SK-N-SH (cell line): Measurements from ENCODE around the gene LMNB1. TPM values are rescaled to one million over a fixed set of nuclear protein-coding genes. Genes with fewer than 3 reads are reported as not detected.

Source experiments
- CTCF ChIA-PET: fragments of 300-600, 350-600 bp; formaldehyde crosslinking; extraction: SDS; loops from one replicate; lab custom pipeline; 2021; lab: Yijun Ruan, JAX
- POLR2A ChIA-PET: fragments of 350-600 bp; sonication (Branson Sonifier 250); formaldehyde crosslinking; extraction: SDS; loops from one replicate; lab custom pipeline; 2020; ENCODE audit warnings: antibody characterized with exemption, inconsistent platforms; lab: Yijun Ruan, JAX
- DNase-seq: peaks from one replicate; pipeline ENCODE4 v3.0.0; 2012
- H2AFZ ChIP-seq: fragments of 200-600 bp; sonication (generic); 2 replicates; pipeline ENCODE4 v1.8.1; 2016; ENCODE audit warnings: antibody characterized with exemption, mild to moderate bottlenecking, low read depth
- H3F3A ChIP-seq: fragments of 200-600 bp; sonication (generic); replicated peaks from 2 replicates; pipeline ENCODE3; 2016; ENCODE audit warnings: antibody characterized with exemption, mild to moderate bottlenecking; ENCODE audit not compliant: insufficient read depth
- H3K27ac ChIP-seq, 2 experiments: fragments of 200-500 bp in 1 of 2; fragments of 200-600 bp in 1 of 2; sonication (Bioruptor generic) in 1 of 2; sonication (generic), shearing (Covaris generic) in 1 of 2; 2 replicates each; pipeline versions ENCODE4 v1.5.1 to v1.6.1; 2014 to 2016; ENCODE audit warnings: low read depth in 2 of 2, inconsistent platforms in 1 of 2, low read length in 1 of 2, mild to moderate bottlenecking in 1 of 2, mixed read lengths in 1 of 2
- H3K27me3 ChIP-seq: fragments of 200-600 bp; sonication (generic), shearing (Covaris generic); 2 replicates; pipeline ENCODE4 v1.6.1; 2016; ENCODE audit warnings: mixed run types; ENCODE audit not compliant: insufficient read depth
- H3K36me3 ChIP-seq, 2 experiments: fragments of 200-500 bp in 1 of 2; fragments of 200-600 bp in 1 of 2; sonication (Bioruptor generic) in 1 of 2; sonication (generic) in 1 of 2; replicated peaks in 1 of 2; 2 replicates each; pipeline versions ENCODE3 to v1.5.1; 2014 to 2016; ENCODE audit warnings: low read length in 1 of 2, mild to moderate bottlenecking in 1 of 2; ENCODE audit not compliant: insufficient read depth in 2 of 2, control insufficient read depth in 1 of 2
- H3K4me1 ChIP-seq, 2 experiments: fragments of 200-500 bp in 1 of 2; fragments of 200-600 bp in 1 of 2; sonication (Bioruptor generic) in 1 of 2; sonication (generic), shearing (Covaris generic) in 1 of 2; 2 replicates each; pipeline versions ENCODE4 v1.5.1 to v1.6.1; 2014 to 2016; ENCODE audit warnings: low read depth in 1 of 2, low read length in 1 of 2, mixed run types in 1 of 2; ENCODE audit not compliant: insufficient read depth in 2 of 2, control insufficient read depth in 1 of 2
- H3K4me2 ChIP-seq: fragments of 200-600 bp; sonication (generic), shearing (Covaris generic); 2 replicates; pipeline ENCODE4 v1.6.1; 2017; ENCODE audit warnings: mixed run types
- H3K4me3 ChIP-seq, 2 experiments: fragments of 200-500 bp in 1 of 2; fragments of 200-600 bp in 1 of 2; sonication (Bioruptor generic) in 1 of 2; sonication (generic), shearing (Covaris generic) in 1 of 2; 2 replicates each; pipeline versions ENCODE4 v1.5.1 to v1.8.1; 2014 to 2016; ENCODE audit warnings: low read depth in 2 of 2, inconsistent platforms in 1 of 2, low read length in 1 of 2, mild to moderate bottlenecking in 1 of 2, mixed read lengths in 1 of 2, moderate library complexity in 1 of 2
- H3K79me2 ChIP-seq: fragments of 200-600 bp; sonication (generic); 2 replicates; pipeline ENCODE4 v1.8.1; 2017; ENCODE audit warnings: mild to moderate bottlenecking; ENCODE audit not compliant: insufficient read depth
- H3K9ac ChIP-seq: fragments of 200-600 bp; sonication (generic); 2 replicates; pipeline ENCODE4 v1.6.1; 2017; ENCODE audit warnings: mixed run types
- H3K9me2 ChIP-seq: fragments of 200-600 bp; sonication (generic); 2 replicates; pipeline ENCODE4 v1.6.1; 2017; ENCODE audit warnings: mixed run types
- H3K9me3 ChIP-seq: fragments of 200-600 bp; sonication (generic); 2 replicates; pipeline ENCODE4 v1.6.1; 2017; ENCODE audit warnings: mixed run types, mild to moderate bottlenecking, moderate library complexity
- H4K20me1 ChIP-seq: fragments of 200-600 bp; sonication (generic); 2 replicates; pipeline ENCODE4 v1.6.1; 2017; ENCODE audit warnings: mild to moderate bottlenecking, mixed run types; ENCODE audit not compliant: insufficient read depth
- EZH2phosphoT487 ChIP-seq: fragments of 200-600 bp; sonication (generic); IDR thresholded peaks from 2 replicates; pipeline ENCODE4 v1.6.1; 2017; ENCODE audit warnings: low read depth, mixed run types, mild to moderate bottlenecking, antibody characterized with exemption, moderate library complexity, borderline replicate concordance
- FOXJ3 ChIP-seq: sonication (generic); formaldehyde crosslinking; IDR thresholded peaks from 2 replicates; pipeline ENCODE4 v1.5.1; 2020; ENCODE audit warnings: mild to moderate bottlenecking, missing genetic modification reagents
- GABPA ChIP-seq: IDR thresholded peaks from 2 replicates; pipeline ENCODE4 v1.4.0; 2012; ENCODE audit warnings: low read depth, mild to moderate bottlenecking
- GATA2 ChIP-seq: sonication (generic); formaldehyde crosslinking; IDR thresholded peaks from 2 replicates; pipeline ENCODE4 v1.5.0; 2020; ENCODE audit warnings: mild to moderate bottlenecking, missing genetic modification reagents
- JUND ChIP-seq: IDR thresholded peaks from 2 replicates; pipeline ENCODE4 v1.4.0; 2012
- MEF2A ChIP-seq: IDR thresholded peaks from 2 replicates; pipeline ENCODE4 v1.4.0; 2012; ENCODE audit warnings: low read depth, borderline replicate concordance
- NFIC ChIP-seq: IDR thresholded peaks from 2 replicates; pipeline ENCODE4 v1.4.0; 2012; ENCODE audit warnings: borderline replicate concordance
- POLR2AphosphoS5 ChIP-seq: IDR thresholded peaks from 2 replicates; pipeline ENCODE4 v1.6.1; 2012; ENCODE audit warnings: low read depth, low read length
- RCOR1 ChIP-seq: fragments of 150-350 bp; IDR thresholded peaks from 2 replicates; pipeline ENCODE4 v1.6.1; 2017; ENCODE audit warnings: antibody characterized with exemption, low read length
- RFX5 ChIP-seq: IDR thresholded peaks from 2 replicates; pipeline ENCODE4 v1.6.1; 2012; ENCODE audit warnings: mild to moderate bottlenecking, improper control_type of control experiment, low read length
- RXRA ChIP-seq: IDR thresholded peaks from 2 replicates; pipeline ENCODE4 v1.4.0; 2012; ENCODE audit warnings: low read depth, mild to moderate bottlenecking, borderline replicate concordance
- SIN3A ChIP-seq: IDR thresholded peaks from 2 replicates; pipeline ENCODE4 v1.6.1; 2012; ENCODE audit warnings: low read depth, mild to moderate bottlenecking, low read length, moderate library complexity, borderline replicate concordance
- SMC3 ChIP-seq: IDR thresholded peaks from 2 replicates; pipeline ENCODE4 v1.6.1; 2012; ENCODE audit warnings: low read depth, low read length, improper control_type of control experiment
- TEAD4 ChIP-seq: IDR thresholded peaks from 2 replicates; pipeline ENCODE4 v1.4.0; 2012; ENCODE audit warnings: mild to moderate bottlenecking, borderline replicate concordance; ENCODE audit not compliant: insufficient read depth
- YY1 ChIP-seq: IDR thresholded peaks from 2 replicates; pipeline ENCODE4 v1.4.0; 2012; ENCODE audit warnings: low read depth, mild to moderate bottlenecking
- WGBS: methylation state at CpG from one replicate; pipeline ENCODE4 v1.1.6; 2017; ENCODE audit warnings: low lambda C conversion rate; 5-methylcytosine and 5-hydroxymethylcytosine counted together
- polyA plus RNA-seq, 3 experiments: library from polyadenylated mRNA; depleted of rRNA; stranded (reverse); fragments of >200 nt; gene quantifications; 2 replicates each; pipeline ENCODE4 v1.2.3, GENCODE V29; 2012
- TF ChIP-seq, protein P1 (sequence below): IDR thresholded peaks from 2 replicates; pipeline ENCODE4 v1.4.0; 2012; ENCODE audit warnings: low read depth
- TF ChIP-seq, protein P2 (sequence below): fragments of 200-600 bp; sonication (generic); IDR thresholded peaks from 2 replicates; pipeline ENCODE4 v1.6.1; 2017; ENCODE audit warnings: antibody characterized with exemption, mild to moderate bottlenecking, moderate library complexity
- TF ChIP-seq, protein P3 (sequence below): fragments of 150-350 bp; IDR thresholded peaks from 2 replicates; pipeline ENCODE4 v1.6.1; 2016; ENCODE audit warnings: mild to moderate bottlenecking, low read depth, low read length
- TF ChIP-seq, protein P4 (sequence below): IDR thresholded peaks from 2 replicates; pipeline ENCODE4 v1.4.0; 2012; ENCODE audit warnings: low read depth, borderline replicate concordance

The LMNB1 gene
- polyA plus RNA-seq, 1 of the 3 experiments (the other 2 are of a cell fraction): 34.9 TPM

- Histone ChIP-seq H4K20me1 (no peaks in the 10 kb centered on the region), H3K79me2 (no peaks in the 10 kb centered on the region), H3K4me3 (no peak overlapping the region), H3K4me1 (peaks cover 3% of the 10 kb centered on the region in 2 experiments; a peak in 2 of 4 replicates), H3K27me3 (no peaks in the 10 kb centered on the region), H3K36me3 (peaks cover 0 to 2% of the 10 kb centered on the region in 2 experiments), H3F3A (peaks cover 9% of the 10 kb centered on the region), H3K4me2 (peak overlapping the region; percentile 35), H3K9me2 (no peaks in the 10 kb centered on the region), H3K9ac (no peak overlapping the region), H3K9me3 (no peaks in the 10 kb centered on the region), H3K27ac (peak overlapping the region; percentile 16 to 42; a peak in 2 of 4 replicates), H2AFZ (no peak overlapping the region)
- CTCF ChIA-PET: interaction anchor here (1.2 kb wide), 1 partner anchor 35 kb away, joined by 3 read pairs; no protein-coding TSS in a partner anchor
- WGBS: 73% methylated on average over 2 of the region's 2 CpGs
- TF ChIP-seq GABPA (no peak), SIN3A (no peak), FOXJ3 (CRISPR knock-in tag) (no peak), YY1 (no peak), RCOR1 (no peak), SMC3 (no peak), NFIC (no peak), RFX5 (no peak), MEF2A (no peak)
- TF ChIP-seq, protein P1, sequence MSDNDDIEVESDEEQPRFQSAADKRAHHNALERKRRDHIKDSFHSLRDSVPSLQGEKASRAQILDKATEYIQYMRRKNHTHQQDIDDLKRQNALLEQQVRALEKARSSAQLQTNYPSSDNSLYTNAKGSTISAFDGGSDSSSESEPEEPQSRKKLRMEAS: no peak
- TF ChIP-seq, protein P2, sequence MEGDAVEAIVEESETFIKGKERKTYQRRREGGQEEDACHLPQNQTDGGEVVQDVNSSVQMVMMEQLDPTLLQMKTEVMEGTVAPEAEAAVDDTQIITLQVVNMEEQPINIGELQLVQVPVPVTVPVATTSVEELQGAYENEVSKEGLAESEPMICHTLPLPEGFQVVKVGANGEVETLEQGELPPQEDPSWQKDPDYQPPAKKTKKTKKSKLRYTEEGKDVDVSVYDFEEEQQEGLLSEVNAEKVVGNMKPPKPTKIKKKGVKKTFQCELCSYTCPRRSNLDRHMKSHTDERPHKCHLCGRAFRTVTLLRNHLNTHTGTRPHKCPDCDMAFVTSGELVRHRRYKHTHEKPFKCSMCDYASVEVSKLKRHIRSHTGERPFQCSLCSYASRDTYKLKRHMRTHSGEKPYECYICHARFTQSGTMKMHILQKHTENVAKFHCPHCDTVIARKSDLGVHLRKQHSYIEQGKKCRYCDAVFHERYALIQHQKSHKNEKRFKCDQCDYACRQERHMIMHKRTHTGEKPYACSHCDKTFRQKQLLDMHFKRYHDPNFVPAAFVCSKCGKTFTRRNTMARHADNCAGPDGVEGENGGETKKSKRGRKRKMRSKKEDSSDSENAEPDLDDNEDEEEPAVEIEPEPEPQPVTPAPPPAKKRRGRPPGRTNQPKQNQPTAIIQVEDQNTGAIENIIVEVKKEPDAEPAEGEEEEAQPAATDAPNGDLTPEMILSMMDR: no peak
- TF ChIP-seq, protein P3, sequence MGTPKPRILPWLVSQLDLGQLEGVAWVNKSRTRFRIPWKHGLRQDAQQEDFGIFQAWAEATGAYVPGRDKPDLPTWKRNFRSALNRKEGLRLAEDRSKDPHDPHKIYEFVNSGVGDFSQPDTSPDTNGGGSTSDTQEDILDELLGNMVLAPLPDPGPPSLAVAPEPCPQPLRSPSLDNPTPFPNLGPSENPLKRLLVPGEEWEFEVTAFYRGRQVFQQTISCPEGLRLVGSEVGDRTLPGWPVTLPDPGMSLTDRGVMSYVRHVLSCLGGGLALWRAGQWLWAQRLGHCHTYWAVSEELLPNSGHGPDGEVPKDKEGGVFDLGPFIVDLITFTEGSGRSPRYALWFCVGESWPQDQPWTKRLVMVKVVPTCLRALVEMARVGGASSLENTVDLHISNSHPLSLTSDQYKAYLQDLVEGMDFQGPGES: no peak
- POLR2A ChIA-PET: no interaction called here
- no peak for DNase-seq
These were observed 106.8 kb downstream of the LMNB1 start for GRCh38 chr5:126883564-126884245.

DNA sequence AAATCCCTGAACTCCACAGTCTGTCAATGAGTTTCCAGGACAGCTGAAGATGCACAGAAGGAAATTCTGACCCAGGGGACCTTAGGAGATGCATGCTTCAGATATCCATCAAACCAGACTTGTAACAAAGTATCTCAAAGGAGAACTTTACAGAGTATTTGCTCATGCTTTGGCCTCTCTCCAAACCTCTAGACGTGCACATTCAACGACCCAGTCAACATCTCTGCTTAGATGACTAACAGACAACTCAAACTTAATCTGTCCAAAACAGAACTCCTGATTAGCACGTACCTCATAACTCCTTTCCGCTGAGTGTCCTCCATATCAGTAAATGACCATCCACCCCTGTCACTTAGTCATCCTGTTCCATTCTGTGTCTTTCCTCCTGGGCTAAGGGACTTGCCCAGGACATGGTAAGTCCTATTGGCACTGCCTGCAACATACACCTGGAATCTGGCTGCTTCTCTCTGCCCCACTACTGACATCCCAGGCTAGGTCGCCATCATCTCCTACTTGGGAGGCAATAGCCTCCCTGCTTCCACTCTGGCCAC lies 107.4 kb downstream of the LMNB1 start:
- Histone ChIP-seq H3K4me1 (peaks cover 3% of the 10 kb centered on the region in 2 experiments; a peak in 2 of 4 replicates), H3K4me3 (no peak overlapping the region), H3K79me2 (no peaks in the 10 kb centered on the region), H3K27me3 (no peaks in the 10 kb centered on the region), H2AFZ (no peak overlapping the region), H3K36me3 (no peaks in the 10 kb centered on the region), H3K9me2 (no peaks in the 10 kb centered on the region), H3K9ac (no peak overlapping the region), H4K20me1 (no peaks in the 10 kb centered on the region), H3K9me3 (no peaks in the 10 kb centered on the region), H3K4me2 (peak overlapping the region; percentile 35), H3F3A (peaks cover 9% of the 10 kb centered on the region), H3K27ac (peak overlapping the region in 1 of 2 experiments; percentile 42; a peak in 2 of 4 replicates)
- DNase-seq: no peak
- 32% methylated on average over 5 of the region's 5 CpGs for WGBS
- ChIA-PET CTCF (no interaction called here), POLR2A (no interaction called here)
- TF ChIP-seq, protein P3: no peak
- TF ChIP-seq JUND: peak; percentile 84
- TF ChIP-seq TEAD4: peak; percentile 84
- no peak for TF ChIP-seq FOXJ3 (CRISPR knock-in tag)
- TF ChIP-seq, protein P4, sequence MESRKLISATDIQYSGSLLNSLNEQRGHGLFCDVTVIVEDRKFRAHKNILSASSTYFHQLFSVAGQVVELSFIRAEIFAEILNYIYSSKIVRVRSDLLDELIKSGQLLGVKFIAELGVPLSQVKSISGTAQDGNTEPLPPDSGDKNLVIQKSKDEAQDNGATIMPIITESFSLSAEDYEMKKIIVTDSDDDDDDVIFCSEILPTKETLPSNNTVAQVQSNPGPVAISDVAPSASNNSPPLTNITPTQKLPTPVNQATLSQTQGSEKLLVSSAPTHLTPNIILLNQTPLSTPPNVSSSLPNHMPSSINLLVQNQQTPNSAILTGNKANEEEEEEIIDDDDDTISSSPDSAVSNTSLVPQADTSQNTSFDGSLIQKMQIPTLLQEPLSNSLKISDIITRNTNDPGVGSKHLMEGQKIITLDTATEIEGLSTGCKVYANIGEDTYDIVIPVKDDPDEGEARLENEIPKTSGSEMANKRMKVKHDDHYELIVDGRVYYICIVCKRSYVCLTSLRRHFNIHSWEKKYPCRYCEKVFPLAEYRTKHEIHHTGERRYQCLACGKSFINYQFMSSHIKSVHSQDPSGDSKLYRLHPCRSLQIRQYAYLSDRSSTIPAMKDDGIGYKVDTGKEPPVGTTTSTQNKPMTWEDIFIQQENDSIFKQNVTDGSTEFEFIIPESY: 0 out of 2 replicates have a peak, but pooled peaks have one; percentile 44
- TF ChIP-seq GATA2 (CRISPR knock-in tag): no peak
- no peak for TF ChIP-seq EZH2phosphoT487
- peak; percentile 55 for TF ChIP-seq POLR2AphosphoS5
- TF ChIP-seq RXRA: peak; percentile 87
- TF ChIP-seq RCOR1: no peak
- TF ChIP-seq, protein P1: peak; percentile 57
